ENCODE results near the gene GIPC3. TPM values are rescaled to one million over a fixed set of nuclear protein-coding genes. Genes with fewer than 3 reads are reported as not detected.

The GIPC3 gene, protein sequence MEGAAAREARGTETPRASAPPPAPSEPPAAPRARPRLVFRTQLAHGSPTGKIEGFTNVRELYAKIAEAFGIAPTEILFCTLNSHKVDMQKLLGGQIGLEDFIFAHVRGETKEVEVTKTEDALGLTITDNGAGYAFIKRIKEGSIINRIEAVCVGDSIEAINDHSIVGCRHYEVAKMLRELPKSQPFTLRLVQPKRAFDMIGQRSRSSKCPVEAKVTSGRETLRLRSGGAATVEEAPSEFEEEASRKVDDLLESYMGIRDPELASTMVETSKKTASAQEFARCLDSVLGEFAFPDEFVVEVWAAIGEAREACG
- 0.95 and 0.98 TPM in 2 replicates for total RNA-seq

DNA sequence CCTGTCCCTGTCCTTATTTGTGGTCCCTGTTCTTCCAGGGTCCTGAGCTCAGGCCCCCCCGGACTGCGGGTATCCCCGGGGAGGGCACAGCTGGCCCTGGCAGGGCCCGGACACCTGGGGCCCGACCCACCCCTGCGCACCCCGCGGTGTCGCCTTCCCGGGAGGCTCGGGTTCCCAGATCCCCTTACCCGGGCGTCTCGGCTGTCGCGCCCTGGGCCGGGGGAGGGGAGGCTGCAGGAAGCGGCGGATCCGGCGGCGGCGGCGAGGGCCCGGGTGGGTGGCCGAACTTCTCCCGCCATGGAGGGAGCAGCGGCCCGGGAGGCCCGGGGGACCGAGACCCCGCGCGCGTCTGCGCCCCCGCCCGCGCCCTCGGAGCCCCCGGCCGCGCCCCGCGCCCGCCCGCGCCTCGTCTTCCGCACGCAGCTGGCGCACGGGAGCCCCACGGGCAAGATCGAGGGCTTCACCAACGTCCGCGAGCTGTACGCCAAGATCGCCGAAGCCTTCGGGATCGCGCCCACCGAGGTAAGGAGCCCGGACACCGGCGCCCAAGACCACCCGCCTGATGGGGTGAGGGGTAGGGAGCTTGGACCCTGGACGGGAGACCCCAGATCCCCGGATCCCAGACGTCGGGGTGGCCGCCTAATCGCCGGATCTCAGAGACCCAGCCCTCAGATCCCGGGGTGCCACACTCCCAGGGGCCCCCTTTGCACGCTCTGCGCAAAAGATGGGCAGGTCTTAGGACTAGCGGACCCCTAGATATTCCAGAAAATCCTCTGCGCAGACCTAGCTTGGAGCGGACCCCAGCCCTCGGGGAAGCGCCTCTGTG is at the start of gene GIPC3:
GIPC3 (plus strand) TSS at position 178 of the 826 bp plus-strand sequence; CDS start at position 298, 120 bp downstream.
- intact Hi-C loops (cut with micrococcal nuclease), result loop anchor here (1.0 kb wide), 1 partner anchor 121 kb away; no protein-coding TSS in a partner anchor

DNA sequence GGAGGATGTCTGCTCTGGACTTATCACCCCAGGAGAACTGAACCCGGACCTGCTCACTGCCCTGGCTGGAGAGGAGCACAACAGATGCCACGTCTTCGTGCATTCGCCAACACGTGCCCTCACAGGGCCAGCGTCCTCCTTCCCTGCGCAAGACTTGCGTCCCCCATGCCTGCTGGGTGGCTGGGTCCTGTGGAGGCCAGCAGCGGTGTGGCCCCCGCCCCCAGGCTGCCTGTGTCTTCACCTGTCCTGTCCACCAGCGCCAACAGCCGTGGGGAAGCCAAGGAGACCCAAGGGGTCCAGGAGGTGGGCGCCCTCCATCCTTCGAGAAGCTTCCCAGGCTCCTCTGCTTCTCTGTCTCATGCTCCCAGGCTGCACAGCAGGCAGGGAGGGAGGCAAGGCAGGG is 49.7 kb upstream of the GIPC3 start:
- intact Hi-C loops (cut with micrococcal nuclease), result no loop called here

DNA sequence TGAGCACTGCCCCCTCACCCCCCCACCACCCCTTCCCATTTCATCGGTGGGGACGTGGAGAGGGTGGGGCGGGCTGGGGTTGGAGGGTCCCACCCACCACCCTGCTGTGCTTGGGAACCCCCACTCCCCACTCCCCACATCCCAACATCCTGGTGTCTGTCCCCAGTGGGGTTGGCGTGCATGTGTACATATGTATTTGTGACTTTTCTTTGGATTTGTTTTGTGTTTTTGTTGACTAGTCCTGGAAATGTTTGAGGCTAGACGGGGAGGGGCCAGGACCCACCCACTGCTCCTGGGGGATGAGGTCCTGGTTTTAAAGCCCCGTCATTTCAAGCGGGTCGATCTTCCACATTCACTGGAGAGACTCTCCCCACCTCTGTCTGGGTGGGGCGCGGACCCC is 49.3 kb upstream of the GIPC3 start:
- intact Hi-C loops (cut with micrococcal nuclease), result no loop called here

DNA sequence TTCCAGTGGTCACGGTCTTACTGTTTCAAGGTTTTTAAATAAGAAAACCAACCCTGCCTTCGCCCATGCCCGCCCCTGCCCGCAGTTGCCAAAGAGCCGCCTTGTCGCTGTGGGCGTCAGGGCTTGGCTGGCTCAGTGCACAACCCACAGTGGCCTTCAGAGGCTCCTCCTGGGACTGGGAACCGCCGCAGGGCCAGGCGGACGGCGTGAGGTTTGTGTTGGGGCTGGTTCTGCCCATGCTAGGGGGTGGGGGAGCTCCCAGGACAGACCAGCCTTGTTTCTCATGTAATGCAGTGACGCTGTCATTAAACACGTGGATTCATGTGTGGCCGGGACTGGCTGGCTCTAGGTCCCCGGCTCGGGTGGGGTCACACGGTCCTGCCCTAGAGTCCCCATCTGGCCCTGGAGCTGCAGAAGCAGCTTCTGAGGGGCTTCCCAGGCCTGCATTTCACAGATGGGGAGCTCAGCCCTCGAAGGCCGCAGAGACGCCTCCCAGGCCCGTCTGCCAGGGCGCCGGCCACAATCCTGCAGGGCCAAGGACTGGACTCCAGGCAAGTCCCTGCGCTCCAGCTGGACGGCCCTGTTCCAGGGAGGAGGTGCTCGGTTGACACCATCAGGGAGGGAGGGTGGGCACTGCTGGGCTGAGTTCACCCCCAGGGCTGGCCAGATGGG is 48.7 kb upstream of the GIPC3 start:
- intact Hi-C loops (cut with micrococcal nuclease), result no loop called here

DNA sequence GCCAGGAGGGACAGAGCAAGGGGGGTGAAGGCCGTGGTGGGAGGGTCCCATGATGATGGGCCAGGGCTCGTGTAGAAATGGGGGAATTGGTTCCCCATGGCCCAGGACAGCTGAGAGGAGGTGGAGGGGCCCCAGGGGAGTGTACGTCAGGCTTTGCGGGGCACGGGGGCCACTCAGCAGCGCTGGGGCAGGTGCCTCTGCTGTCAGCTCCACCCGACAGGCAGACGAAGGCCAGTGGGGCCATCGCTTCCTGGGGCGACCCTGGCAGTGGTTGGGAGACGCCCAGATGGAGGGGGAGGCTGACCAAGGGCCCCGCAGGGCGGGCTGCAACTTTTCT is 48.2 kb upstream of the GIPC3 start:
- intact Hi-C loops (cut with micrococcal nuclease), result no loop called here

DNA sequence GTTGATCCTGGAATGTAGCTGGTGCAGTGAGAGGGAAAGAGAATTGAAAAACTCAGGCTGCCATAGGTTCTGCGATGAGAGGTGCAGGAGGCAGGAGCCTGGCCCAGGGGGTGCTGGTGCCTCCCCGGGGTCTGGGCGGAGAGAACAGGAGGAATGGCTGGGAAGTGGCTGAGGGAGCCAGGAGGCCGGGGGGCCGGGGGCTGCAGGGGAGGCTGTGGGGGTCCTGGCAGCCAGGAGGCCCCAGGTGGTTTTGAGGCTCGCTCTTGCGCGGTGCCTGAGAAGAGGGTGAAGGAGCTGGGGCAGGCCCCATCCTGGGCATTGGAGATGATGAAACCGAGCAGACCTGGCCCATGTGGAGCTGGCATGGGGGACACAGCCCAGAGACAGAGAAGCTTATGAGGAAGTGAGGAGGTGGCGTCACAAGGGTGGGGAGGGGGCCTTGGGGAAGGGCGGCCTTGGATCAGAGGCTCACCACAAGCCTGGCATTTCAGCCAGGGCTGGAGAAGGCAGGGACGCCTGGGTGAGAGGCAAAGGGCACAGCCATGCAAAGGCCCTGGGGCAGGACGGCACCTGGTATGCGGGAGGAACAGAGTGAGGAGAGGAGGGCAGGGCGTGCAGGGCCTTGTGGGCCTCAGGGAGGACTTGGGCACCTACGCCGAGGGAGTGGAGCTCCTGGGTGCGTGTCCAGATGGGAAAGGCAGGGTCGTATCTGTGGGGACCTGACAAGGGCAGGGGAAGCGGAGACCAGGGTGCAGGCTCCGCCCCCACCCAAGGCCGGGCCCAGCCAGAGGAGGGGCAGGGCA is 47.6 kb upstream of the GIPC3 start:
- intact Hi-C loops (cut with micrococcal nuclease), result no loop called here

DNA sequence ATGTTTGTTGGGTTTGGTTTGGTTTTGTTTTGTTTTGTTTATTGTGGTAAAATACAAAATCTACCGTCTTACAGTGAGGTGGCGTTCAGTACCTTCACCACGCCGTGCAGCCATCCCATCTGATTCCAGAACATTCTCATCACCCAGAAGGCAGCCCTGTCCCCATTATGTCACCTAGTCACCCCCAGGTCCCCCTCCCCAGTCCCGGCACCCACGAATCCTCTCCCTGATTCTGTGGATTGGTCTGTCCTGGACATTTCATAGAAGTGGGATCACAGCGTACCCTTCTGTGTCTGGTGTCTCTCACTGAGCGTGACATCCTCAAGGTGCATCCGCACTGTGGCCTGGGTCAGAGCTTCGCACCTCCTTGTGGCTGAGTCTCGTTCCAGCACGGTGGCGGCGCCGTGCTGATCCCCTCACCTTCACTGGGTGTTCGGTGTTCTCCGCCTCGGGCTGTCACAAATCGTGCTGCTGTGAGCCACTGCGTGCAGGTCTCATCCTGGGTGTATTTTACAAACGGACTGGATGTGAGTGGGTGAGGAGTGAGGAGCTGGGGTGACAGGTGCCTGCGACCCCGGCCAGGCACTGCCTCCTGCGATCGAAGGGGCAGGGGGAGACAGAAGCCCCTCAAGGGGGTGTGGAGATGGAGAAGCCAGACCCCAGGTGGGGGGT is 46.9 kb upstream of the GIPC3 start:
- intact Hi-C loops (cut with micrococcal nuclease), result no loop called here

DNA sequence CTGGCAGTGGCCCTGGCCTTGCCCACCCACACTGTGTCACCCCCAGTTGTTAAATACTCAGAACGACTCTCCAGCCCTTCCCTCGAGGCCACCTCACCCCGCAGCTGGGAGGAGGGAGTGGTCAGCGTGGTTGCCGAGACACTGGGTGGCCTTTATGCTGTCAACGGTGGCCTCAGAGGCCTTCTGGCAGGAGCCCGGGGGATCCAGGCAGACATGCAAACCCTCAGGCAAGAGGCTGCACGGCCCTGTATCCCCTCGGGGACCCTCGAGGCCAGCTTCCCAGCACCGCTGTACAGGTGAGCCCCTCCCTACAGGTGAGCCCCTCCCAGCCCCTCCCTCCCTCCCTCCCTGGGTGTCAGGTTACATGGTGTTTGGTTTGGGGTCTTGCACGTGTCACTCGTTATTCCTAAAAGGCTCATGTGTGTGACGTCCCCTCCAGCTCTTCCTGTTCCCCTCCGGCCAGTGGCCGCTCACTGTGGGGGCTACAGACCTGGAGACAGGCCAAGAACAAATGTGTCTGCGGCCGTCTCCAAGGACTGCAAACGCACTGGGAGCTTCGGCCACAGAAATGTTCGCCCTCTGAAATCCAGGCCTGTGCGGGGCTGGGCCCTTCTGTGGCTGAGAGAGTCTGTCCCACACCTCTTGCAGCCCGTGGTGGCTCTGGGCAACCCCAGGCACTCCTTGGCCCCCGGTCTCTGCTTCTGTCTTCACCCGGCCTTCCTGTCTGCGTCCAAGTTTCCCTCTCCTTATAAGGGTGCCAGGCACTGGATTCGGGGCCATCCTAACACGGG is 46.1 kb upstream of the GIPC3 start, which contains the start of gene TEKTIP1:
TEKTIP1 (plus strand) TSS at position 210 of the 791 bp plus-strand sequence; CDS start at position 214, 4 bp downstream.
- intact Hi-C loops (cut with micrococcal nuclease), result no loop called here

DNA sequence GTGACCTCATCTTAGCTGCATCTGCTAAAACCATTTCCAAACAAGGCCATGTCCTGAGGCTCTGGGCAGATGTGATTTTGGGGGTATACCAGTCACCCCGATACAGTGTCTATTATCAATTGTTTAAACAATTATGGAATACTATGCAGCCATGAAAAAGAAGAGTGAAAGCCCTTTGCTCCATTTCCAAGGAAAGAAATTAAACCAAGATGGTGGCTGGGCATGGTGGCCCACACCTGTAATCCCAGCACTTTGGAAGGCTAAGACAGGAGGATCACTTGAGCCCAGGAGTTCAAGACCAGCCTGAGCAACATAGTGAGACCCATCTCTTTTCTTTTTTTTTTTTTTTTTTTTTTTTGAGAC is 45.5 kb upstream of the GIPC3 start:
- intact Hi-C loops (cut with micrococcal nuclease), result no loop called here

DNA sequence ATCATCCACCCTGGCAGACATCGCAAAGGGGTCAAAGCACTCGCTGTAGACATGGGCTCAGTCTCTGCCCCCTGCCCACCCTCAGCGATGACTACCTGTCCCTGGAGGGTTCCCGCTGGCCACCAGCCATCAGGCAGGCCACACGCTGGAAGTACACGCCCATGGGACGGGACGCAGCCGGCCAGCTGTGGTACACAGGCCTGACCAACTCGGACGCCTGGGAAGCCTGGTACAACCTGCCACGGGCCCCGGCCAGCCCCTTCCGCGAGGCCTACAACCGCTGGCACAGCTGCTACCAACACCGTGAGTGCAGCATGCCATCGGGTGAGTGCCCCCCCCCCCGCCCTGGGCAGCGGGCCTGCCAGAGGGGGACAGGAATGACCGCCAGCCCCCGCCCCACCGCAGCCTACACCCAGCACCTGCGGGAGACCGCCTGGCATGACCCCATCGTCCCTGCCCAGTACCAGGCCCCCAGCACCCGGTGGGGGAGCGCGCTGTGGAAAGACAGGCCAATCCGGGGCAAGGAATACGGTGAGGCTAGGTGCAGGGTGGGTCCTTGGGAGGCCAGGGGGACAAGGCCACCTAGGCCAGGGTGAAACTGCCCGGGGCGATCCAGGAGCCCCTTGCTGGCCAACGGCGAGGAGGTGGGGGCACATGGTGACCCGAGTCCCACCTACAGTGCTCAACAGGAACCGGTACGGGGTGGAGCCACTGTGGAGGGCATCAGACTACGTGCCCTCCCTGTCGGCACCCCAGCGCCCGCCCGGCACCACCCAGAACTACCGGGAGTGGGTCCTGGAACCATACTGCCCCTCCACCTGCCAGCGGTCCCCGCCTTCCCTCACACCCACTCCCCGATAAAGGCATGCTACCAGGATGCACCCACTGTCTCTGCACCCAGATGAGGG is 41.9 kb upstream of the GIPC3 start:
- intact Hi-C loops (cut with micrococcal nuclease), result loop anchor here (2.0 kb wide), 1 partner anchor 75 kb away; no protein-coding TSS in a partner anchor

DNA sequence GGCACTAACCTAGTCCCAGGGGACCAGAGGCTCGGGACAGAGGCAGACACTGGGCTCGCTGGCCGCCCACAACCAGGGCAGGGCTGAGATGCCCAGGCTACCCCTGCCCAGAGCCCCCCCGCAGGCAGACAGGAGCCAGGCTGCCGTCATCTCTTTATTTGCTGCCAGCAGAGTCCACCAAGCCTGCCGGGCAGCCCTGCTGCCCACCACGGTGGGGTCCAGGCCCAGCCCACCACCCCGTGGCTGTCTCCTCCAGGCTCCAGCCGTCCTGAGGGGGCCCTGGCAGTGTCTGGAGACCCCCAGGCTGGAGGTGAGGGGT is 41.3 kb upstream of the GIPC3 start:
- intact Hi-C loops (cut with micrococcal nuclease), result loop anchor here (2.0 kb wide), 1 partner anchor 75 kb away; no protein-coding TSS in a partner anchor

DNA sequence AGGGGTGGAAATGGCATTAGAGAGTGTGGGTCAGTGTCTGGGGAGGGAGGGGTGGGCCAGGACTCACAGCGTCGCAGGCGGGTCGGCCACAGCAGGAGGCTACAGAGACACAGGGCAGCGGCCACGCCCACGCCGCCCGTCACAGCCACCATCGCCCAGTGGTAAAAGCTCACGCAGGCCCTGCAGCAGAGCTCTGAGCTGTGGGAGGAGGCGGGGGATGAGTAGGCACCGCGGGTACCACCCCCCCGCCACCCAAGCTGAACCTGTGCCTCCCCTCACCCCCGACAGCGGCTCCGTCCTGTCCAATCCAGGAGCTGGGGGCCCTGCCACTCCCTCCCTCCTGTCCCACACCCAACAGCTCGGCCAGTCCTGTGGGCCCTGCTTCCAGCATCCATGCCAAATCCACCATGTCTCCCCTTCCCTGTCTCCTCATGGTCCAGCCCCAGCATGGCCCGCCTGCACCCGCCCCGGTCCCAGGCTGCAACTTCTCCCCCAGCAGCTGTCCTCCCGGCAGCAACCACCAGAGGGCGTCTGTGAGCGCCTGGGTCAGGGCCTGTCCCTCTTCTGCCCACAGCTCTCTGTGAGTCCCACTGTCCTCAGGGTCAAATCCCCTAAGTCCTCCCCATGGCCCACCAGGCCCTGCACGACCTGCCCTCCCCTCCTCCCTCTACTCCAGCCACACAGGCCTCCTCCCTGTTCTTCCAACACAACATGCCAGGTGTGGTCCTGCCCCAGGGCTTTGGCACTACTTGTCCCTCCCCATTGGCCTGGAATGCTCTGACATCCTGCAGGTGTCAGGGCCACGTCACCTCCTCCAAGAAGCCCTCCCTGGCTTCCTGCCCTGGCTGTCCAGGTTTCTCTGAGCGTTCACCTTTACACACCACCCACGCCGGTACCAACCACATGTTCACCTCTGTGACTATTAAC is 40.3 kb upstream of the GIPC3 start:
- intact Hi-C loops (cut with micrococcal nuclease), result loop anchor here (2.0 to 5.0 kb wide), 3 partner anchors 37 to 162 kb away; partner anchors contain the start of gene TJP3

DNA sequence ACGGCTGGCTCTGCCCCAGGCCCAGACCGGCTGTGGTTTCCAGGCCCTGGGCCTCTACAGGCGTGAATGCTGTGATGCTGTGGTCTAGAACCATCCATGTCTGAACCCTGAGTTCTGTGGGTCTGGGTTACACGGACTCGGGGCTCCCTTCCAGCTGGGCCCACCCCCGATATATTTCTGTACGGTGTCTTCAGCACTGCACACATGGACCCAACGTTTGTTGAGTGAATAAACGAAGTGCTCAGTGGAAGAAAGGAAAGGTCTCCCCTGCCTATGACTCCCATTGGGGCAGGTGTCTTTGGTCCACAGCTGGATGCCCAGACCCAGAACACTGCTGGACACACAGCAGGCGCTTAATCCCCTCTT is 39.6 kb upstream of the GIPC3 start:
- intact Hi-C loops (cut with micrococcal nuclease), result loop anchor here (2.0 to 5.0 kb wide), 3 partner anchors 37 to 162 kb away; partner anchors contain the start of gene TJP3

DNA sequence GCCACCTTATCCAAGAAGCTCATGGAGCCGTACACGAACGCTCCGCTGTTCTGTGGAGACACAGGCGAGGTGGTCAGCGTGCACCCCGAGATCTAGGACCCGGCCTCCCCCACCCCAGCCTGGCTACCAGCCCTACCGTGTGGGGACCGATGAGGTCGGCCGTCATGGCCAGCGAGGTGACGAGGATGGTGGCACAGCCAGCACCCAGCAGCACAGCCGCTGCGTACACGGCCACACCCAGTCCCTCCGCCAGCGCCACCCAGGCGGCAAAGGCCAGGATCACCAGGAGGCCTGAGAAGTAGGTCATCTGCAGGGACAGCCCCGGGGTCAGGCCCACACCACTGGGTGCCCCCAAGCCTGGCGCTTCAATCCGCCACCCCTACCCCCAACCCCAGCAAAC is 39.2 kb upstream of the GIPC3 start:
- intact Hi-C loops (cut with micrococcal nuclease), result loop anchor here (5.0 kb wide), 2 partner anchors 36 to 161 kb away; partner anchors contain the start of gene TJP3

DNA sequence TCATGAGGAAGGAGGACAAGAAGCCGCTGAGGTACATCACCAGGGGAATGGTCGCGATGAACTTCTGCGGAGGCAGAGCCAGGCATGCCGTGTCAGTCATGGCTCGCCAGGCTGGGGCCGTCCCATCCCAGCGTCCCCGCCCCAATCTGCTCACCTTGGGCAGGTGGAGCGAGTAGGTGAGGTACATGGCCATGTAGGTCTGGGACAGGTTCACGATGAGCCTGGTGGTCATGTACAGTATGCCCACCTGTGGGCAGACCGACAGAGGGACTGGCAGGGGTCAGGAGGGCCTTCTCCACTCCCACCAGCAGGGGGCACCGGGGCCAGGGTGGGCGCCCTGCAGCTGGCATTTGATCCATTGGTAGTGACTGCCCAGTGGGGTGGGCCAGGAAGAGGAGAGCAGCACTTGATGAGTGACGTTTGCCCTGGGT is 38.0 kb upstream of the GIPC3 start:
- intact Hi-C loops (cut with micrococcal nuclease), result loop anchor here (5.0 kb wide), 2 partner anchors 35 to 160 kb away; partner anchors contain the start of gene TJP3

DNA sequence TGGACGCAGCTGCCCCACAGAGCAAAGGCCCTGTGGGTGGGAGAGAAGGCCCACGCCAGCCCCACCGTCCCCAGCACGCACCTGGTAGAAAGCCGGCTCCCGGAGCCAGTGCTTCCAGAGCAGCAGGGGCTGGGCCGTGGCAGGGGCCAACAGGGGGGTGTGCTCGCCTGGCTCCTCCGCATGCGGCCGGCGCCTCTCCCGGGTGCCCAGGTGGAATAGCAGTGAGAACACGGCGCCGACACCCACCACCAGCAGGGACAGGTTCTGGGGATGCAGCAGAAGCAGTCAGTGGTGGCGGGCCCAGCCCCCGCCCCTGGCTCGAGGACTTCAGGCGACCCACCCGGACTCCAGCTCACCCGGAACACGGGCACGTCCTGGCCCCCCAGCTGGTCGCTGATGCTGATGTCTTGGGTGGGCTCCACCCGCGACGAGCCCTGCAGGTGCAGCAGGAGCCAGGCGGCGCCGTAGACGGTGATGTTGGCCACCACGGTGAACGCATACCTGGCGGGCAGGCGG is 37.5 kb upstream of the GIPC3 start:
- intact Hi-C loops (cut with micrococcal nuclease), result loop anchor here (5.0 kb wide), 2 partner anchors 34 to 159 kb away; partner anchors contain the start of gene TJP3

DNA sequence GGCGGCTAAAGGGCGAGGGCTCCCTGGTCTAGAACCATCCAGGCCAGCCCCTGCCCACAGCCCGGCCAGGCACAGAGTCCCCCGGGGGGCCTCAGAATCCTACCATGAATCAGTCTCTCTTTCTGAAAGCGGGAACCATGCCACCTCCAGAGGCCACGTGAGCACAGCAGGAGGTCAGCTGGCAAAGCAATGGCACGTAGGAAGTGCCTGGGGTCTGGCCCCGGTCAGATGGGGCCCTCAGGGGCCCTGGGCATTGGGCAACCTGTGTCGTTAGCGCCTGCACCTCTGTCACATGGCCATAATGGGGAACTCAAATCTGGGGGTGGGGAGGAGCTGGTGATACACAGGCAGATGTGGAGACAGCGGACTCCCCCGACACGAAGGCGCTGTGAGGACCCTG is 36.7 kb upstream of the GIPC3 start:
- intact Hi-C loops (cut with micrococcal nuclease), result loop anchor here (5.0 kb wide), 2 partner anchors 34 to 159 kb away; partner anchors contain the start of gene TJP3

Data from T-helper 1 cell treated with Interleukin-12 subunit alpha and Interleukin-12 subunit beta and Interleukin-4 antibody, amounts not matched to agents 30 ng/mL and 1 ng/mL, for 36 hours (primary cell).